ENCODE measurements around the gene SLC6A11. TPM values are rescaled to one million over a fixed set of nuclear protein-coding genes. Genes with fewer than 3 reads are reported as not detected.

SLC6A11 gene
- total and polyA plus RNA-seq, 2 of the 8 experiments (the other 6 are each of a cell fraction or from before 2014, with no cell fraction given), result 0.78 to 1.5 TPM

GRCh38 chr3:10835406-10835805 lies 19.4 kb downstream of the SLC6A11 start:
- H2BK5ac ChIP-seq (ENCODE audit: low read depth, low read length), result no peak overlapping the region
- H2AFZ ChIP-seq (ENCODE audit: low read length), result no peak overlapping the region
- no peak overlapping the region for H3K9ac ChIP-seq (replicated peaks in 1 of 4; ENCODE audit: extremely low read depth in 1 of 4, low read depth in 3 of 4, low read length in 3 of 4)
- no peaks in the 10 kb centered on the region; a peak in 1 of 7 replicates for H3K27me3 ChIP-seq (replicated peaks in 1 of 4; ENCODE audit: control insufficient read depth in 3 of 4, extremely low read depth in 1 of 4, insufficient read depth in 3 of 4, low read length in 3 of 4)
- no peak overlapping the region for H3K27ac ChIP-seq (ENCODE audit: low read depth, low read length)
- DNase-seq (ENCODE audit: low read depth in 1 of 2, low spot score in 2 of 2) (peak in 1 of 2 experiments; percentile 49), FAIRE-seq (no peak)
- no peak overlapping the region for H2BK120ac ChIP-seq (replicated peaks; ENCODE audit: low read depth, low read length)
- H4K91ac ChIP-seq (replicated peaks; ENCODE audit: insufficient read length, low read length), result no peak overlapping the region
- H3K4me2 ChIP-seq (ENCODE audit: insufficient read depth in 1 of 2, low read depth in 2 of 2, low read length in 2 of 2), result no peak overlapping the region
- ChIA-PET POLR2A (ENCODE audit: partially characterized antibody) (no interaction called here), CTCF (ENCODE audit: partially characterized antibody) (interaction anchor here (0.9 to 5.5 kb wide), 23 partner anchors 8 to 225 kb away, joined by 3 to 24 read pairs (median 5); no protein-coding TSS in a partner anchor)
- no peak overlapping the region for H3K23ac ChIP-seq (ENCODE audit: insufficient read length)
- H3K4me3 ChIP-seq (ENCODE audit: extremely low read depth in 1 of 4, insufficient read depth in 2 of 4, low read depth in 3 of 4, low read length in 4 of 4), result no peak overlapping the region
- no peak overlapping the region for H3K56ac ChIP-seq (replicated peaks; ENCODE audit: insufficient read length, low read depth, low read length)
- H2AK5ac ChIP-seq (ENCODE audit: low read depth, low read length), result no peak overlapping the region
- no peak overlapping the region for H3K14ac ChIP-seq (ENCODE audit: insufficient read length)
- H3K23me2 ChIP-seq (ENCODE audit: low read depth, low read length), result no peaks in the 10 kb centered on the region
- H3K4me1 ChIP-seq (replicated peaks in 1 of 4; ENCODE audit: control insufficient read depth in 3 of 4, insufficient read depth in 4 of 4, low read length in 3 of 4), result peaks cover 0 to 2% (median 0%) of the 10 kb centered on the region in 4 experiments; a peak in 1 of 7 replicates
- H4K20me1 ChIP-seq (replicated peaks in 1 of 2; ENCODE audit: control insufficient read depth in 1 of 2, insufficient read depth in 2 of 2, low read length in 2 of 2), result no peaks in the 10 kb centered on the region
- H3K79me1 ChIP-seq (ENCODE audit: low read depth, low read length), result no peaks in the 10 kb centered on the region
- TF ChIP-seq CTCF (IDR thresholded peaks at IDR 0.05; ENCODE audit: control extremely low read depth in 1 of 3, insufficient read depth in 1 of 3, low read depth in 1 of 3, low read length in 3 of 3) (peak; percentile 56 to 68 (median 59)), GABPA (IDR thresholded peaks at IDR 0.05; ENCODE audit: borderline replicate concordance, insufficient read depth, low read length) (no peak), SIX5 (IDR thresholded peaks at IDR 0.05; ENCODE audit: low read depth, low read length) (no peak), RAD21 (IDR thresholded peaks at IDR 0.05 in 1 of 2, conservative IDR thresholded peaks at IDR 0.05 in 1 of 2; ENCODE audit: low read depth in 2 of 2, low read length in 2 of 2) (peak; percentile 48 to 65)
- 0 out of 2 replicates have a peak overlapping the region, but pooled peaks have one; percentile 68 for H2BK12ac ChIP-seq (ENCODE audit: low read depth, low read length)
- H3K36me3 ChIP-seq (ENCODE audit: control insufficient read depth in 2 of 4, insufficient read depth in 4 of 4, low read length in 3 of 4), result no peaks in the 10 kb centered on the region
- H4K8ac ChIP-seq (ENCODE audit: extremely low read depth, insufficient read depth, low read length), result no peak overlapping the region
- no peak overlapping the region for H3K4ac ChIP-seq (replicated peaks; ENCODE audit: insufficient read length, low read depth, low read length)
- H2BK20ac ChIP-seq (ENCODE audit: low read length), result no peak overlapping the region
- no peak overlapping the region for H3K18ac ChIP-seq (ENCODE audit: extremely low read depth, low read length)
- no peaks in the 10 kb centered on the region for H3K79me2 ChIP-seq (ENCODE audit: control insufficient read depth in 1 of 2, insufficient read depth in 2 of 2, low read length in 2 of 2)
- H2BK15ac ChIP-seq (ENCODE audit: low read length), result no peak overlapping the region
- H4K5ac ChIP-seq (ENCODE audit: insufficient read length, low read depth, low read length), result no peak overlapping the region
- H3K9me3 ChIP-seq (ENCODE audit: insufficient read depth in 2 of 2, low read depth in 1 of 2, low read length in 1 of 2), result no peaks in the 10 kb centered on the region
- 85% methylated on average over 8 of the region's 8 CpGs; no CpG with 5 or more reads in 1 of the 2 experiments for WGBS, 2 experiments (ENCODE audit: extremely low coverage in 1 of 2, insufficient coverage in 1 of 2, insufficient read length in 1 of 2, insufficient replicate concordance in 2 of 2, low coverage in 1 of 2, low lambda C conversion rate in 2 of 2, missing lambda C conversion rate in 1 of 2)

Data from H1 (cell line).